GM12874 (cell line): ENCODE data around the gene SPNS3.

Experiments
- TF ChIP-seq, protein P1 (sequence below): IDR thresholded peaks from 2 replicates; pipeline ENCODE4 v1.5.1; 2011; ENCODE audit warnings: low read depth, mild to moderate bottlenecking, control low read depth, low read length, moderate library complexity; ENCODE audit not compliant: insufficient read depth

SPNS3 gene

DNA sequence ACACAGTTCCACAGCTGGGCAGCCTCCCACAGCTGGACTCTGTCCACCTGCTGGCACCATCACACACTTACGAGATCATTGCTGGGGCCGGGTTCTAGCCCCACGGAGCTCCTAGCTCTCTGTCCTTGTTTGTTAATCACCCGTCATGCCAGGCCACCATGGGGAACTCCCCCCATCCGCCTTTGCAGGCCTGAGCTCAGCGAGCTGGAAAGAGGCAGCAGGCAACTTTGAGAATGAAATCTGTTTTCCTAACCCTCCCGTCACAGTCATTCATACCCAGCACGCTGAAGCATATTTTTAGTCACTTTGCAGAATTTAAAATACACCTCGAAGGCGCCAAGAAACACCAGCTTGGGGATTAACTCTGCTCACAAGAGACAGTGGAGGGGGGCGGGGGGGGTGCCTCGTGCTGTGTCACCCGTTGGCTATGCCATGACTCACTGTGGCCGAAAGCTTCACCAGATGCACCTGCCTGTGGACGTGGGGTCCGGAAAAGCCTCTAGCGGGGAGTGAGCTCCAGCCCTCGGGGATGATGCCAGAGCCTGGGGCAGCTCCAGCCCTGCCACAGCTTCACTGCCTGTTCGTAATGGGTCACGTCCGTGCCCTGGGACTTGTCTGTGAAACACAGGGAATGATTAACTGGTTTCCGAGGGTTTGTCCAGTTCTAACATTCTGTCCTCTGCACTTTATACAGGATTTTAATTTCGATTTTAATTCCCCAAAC lies 63.5 kb downstream of the SPNS3 start:
- TF ChIP-seq, protein P1, sequence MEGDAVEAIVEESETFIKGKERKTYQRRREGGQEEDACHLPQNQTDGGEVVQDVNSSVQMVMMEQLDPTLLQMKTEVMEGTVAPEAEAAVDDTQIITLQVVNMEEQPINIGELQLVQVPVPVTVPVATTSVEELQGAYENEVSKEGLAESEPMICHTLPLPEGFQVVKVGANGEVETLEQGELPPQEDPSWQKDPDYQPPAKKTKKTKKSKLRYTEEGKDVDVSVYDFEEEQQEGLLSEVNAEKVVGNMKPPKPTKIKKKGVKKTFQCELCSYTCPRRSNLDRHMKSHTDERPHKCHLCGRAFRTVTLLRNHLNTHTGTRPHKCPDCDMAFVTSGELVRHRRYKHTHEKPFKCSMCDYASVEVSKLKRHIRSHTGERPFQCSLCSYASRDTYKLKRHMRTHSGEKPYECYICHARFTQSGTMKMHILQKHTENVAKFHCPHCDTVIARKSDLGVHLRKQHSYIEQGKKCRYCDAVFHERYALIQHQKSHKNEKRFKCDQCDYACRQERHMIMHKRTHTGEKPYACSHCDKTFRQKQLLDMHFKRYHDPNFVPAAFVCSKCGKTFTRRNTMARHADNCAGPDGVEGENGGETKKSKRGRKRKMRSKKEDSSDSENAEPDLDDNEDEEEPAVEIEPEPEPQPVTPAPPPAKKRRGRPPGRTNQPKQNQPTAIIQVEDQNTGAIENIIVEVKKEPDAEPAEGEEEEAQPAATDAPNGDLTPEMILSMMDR, result no peak

DNA sequence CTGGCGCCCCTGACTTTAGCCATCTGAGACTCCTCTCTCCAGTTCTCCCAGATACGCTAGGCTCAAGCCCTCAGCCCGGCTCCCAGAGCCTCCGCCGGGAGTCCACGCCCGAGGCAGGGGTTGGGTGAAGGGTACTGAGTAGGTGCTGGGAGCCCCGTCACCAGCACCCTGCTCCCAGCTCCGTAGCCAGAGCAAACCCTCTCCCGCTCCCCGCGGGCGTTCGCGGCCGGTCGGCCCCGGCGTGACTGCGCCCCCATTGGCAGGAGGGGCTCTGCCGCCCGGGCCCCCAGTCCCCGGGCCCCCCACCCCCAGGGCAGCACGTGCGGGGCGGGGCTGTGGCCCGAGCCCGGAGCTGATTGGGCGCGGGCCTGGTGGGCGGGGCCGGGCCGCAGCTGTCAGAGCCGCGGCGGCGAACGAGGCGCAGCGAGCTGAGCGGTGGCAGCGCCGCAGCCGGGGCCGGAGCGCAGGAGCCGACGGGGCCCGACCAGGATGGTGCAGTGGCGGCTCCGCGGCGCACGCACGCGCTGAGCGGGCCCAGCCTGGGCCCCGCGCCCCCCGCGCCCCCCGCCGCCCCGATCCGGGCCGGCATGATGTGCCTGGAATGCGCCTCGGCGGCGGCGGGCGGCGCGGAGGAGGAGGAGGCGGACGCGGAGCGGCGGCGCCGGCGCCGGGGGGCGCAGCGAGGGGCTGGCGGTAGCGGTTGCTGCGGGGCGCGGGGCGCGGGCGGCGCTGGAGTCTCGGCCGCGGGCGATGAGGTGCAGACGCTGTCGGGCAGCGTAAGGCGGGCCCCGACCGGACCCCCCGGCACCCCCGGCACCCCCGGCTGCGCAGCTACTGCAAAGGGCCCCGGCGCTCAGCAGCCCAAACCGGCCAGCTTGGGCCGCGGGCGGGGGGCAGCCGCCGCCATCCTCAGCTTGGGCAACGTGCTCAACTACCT lies 65.0 kb downstream of the SPNS3 start, which contains the start of gene SPNS2:
SPNS2 (plus strand) TSS at position 421 of the 937 bp plus-strand sequence; CDS start at position 588, 167 bp downstream.
- TF ChIP-seq, protein P1, result no peak

DNA sequence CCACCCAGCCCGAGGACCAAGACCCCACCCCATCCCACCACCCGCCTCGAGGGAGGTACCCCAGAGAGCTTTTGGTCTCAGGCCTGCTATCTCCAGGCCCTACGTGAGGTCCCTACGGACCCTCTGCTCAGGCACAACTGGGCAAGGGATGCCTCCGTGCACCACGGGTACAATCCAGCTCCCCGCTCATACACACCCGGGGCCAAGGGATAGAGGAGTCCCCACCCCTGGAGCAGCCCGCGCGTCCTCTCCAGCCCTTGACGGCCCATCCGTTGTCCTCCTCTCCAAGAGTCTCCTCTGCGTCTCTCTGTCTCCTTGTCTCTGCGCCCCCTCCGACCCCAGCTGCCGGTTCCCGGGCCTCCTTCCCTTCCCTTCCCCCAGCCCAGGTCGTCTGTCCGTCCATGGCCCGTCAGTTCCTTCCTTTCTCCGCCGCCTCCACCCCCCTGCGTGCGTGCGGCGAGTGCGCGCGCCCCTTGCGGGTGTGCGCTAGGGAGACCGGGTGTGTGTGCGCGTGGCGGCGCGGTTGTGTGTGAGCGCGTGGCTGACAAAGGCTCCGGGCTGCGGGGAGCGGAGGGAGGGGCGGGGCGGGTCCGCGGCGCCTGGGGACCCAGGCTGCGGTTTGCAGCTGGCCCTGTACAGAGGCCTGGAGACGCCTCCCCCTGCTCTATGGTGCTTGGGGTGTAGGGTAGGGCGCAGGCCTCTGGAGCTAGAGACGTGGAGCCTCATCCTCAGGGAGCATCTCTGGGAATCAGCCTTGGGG lies 65.9 kb downstream of the SPNS3 start:
- TF ChIP-seq, protein P1, result no peak

DNA sequence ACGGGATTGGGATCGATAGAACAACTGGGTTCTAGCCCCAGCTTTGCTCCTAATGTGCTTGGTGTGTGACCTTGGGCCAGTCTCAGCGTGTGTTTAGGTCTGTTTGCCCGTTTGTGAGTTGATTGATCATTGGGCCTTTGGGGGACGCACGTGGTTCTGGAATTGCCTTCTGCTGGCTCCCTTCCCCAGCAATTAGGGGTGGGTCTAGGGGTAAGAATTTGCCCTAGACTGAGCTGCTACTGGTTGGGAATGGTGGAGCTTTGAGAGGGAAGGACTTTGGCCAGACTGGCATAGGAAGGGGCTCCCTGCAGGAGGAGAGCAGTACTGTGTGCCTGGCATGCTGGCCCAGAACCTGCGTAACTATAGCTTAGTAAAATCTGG lies 66.4 kb downstream of the SPNS3 start:
- TF ChIP-seq, protein P1, result no peak

GRCh38 chr17:4501295-4501949 lies 67.7 kb downstream of the SPNS3 start:
- TF ChIP-seq, protein P1, result no peak

DNA sequence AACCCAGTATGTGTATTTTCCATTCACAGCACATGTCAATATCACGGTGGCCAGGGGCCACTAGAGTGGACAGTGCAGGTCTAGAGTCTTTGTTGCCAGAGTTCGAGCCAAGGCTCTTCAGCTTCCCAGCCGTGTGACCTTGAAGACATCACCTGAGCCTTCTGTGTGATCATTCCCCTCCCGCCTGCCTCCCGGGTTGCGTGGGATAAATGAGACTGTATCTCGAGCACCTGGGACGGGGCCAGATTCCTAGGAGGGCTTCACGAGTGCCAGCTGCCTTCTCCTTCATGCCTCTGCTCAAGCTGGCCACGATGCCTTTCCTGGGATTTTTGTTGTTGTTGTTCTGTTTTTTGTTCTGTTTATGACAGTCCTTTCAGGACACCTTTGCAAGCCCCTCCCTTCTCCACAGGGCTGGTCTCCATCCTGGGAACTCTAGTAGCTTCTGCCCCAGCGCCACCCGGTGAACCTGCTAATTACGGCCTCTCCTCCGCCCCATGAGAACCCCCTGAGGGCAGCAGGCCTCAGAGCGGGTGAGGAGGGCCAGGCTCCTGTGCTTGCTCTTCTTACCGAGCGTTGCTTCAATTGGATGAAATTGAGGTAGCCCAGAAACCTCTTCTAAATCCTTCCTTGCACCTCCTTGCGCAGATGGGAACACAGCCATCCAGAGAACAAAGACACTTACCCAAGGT lies 68.9 kb downstream of the SPNS3 start:
- TF ChIP-seq, protein P1, result no peak
